Neural progenitor cell (in vitro differentiated cells): Measurements from ENCODE around the gene MOCOS. TPM values are rescaled to one million over a fixed set of nuclear protein-coding genes. Genes with fewer than 3 reads are reported as not detected.
A peak's percentile ranks its signal among the peaks of the same experiment; 100 is the strongest.

Source experiments
- DNase-seq: peaks from one replicate; pipeline ENCODE4 v3.0.0-alpha.2; 2016; ENCODE audit warnings: low spot score
- H2AFZ ChIP-seq: fragments of 200-600 bp; sonication (generic); replicated peaks from 2 replicates; pipeline ENCODE4 v1.6.1; 2016; ENCODE audit warnings: antibody characterized with exemption
- H3F3A ChIP-seq: fragments of 200-600 bp; sonication (generic); 2 replicates; pipeline ENCODE4 v1.6.1; 2016; ENCODE audit warnings: antibody characterized with exemption, low read depth
- H3K27ac ChIP-seq: fragments of 200-600 bp; sonication (generic); 2 replicates; pipeline ENCODE4 v1.5.1; 2016; ENCODE audit warnings: mild to moderate bottlenecking
- H3K27me3 ChIP-seq: fragments of 200-600 bp; sonication (generic); 2 replicates; pipeline ENCODE4 v1.6.1; 2016; ENCODE audit warnings: mild to moderate bottlenecking, moderate library complexity
- H3K36me3 ChIP-seq: fragments of 200-600 bp; sonication (generic); 2 replicates; pipeline ENCODE4 v1.5.1; 2016
- H3K4me1 ChIP-seq: fragments of 200-600 bp; sonication (generic); 2 replicates; pipeline ENCODE4 v1.6.1; 2016; ENCODE audit warnings: mixed run types
- H3K4me2 ChIP-seq: fragments of 200-600 bp; sonication (generic); 2 replicates; pipeline ENCODE4 v1.6.1; 2016
- H3K4me3 ChIP-seq: fragments of 200-600 bp; sonication (generic); 2 replicates; pipeline ENCODE4 v1.5.1; 2016
- H3K79me2 ChIP-seq: fragments of 200-600 bp; sonication (generic); 2 replicates; pipeline ENCODE4 v1.6.1; 2016; ENCODE audit warnings: low read depth
- H3K9ac ChIP-seq: fragments of 200-600 bp; sonication (generic); 2 replicates; pipeline ENCODE4 v1.6.1; 2016
- H3K9me3 ChIP-seq: fragments of 200-600 bp; sonication (generic); 2 replicates; pipeline ENCODE4 v1.5.1; 2016; ENCODE audit warnings: low read depth
- H4K20me1 ChIP-seq: fragments of 200-600 bp; sonication (generic); 2 replicates; pipeline ENCODE4 v1.6.1; 2016; ENCODE audit warnings: low read depth
- H3K27ac Mint-ChIP-seq: 3 replicates; pipeline ENCODE4 v1.8.0; 2021; ENCODE audit warnings: mixed read lengths
- H3K27me3 Mint-ChIP-seq: 2 replicates; pipeline ENCODE4 v1.8.0; 2022; ENCODE audit warnings: low read depth, mild to moderate bottlenecking, inconsistent platforms, moderate library complexity, mixed read lengths; ENCODE audit not compliant: insufficient read depth
- H3K36me3 Mint-ChIP-seq: 3 replicates; pipeline ENCODE4 v1.8.0; 2021; ENCODE audit warnings: mixed read lengths
- H3K4me1 Mint-ChIP-seq: 3 replicates; pipeline ENCODE4 v1.8.0; 2021; ENCODE audit warnings: mixed read lengths
- H3K4me3 Mint-ChIP-seq: 3 replicates; pipeline ENCODE4 v1.8.0; 2021; ENCODE audit warnings: mild to moderate bottlenecking, moderate library complexity, mixed read lengths
- H3K9me3 Mint-ChIP-seq: 3 replicates; pipeline ENCODE4 v1.8.0; 2020; ENCODE audit warnings: mixed read lengths
- CTCF ChIP-seq: fragments of 200-600 bp; sonication (generic); IDR thresholded peaks from 2 replicates; pipeline ENCODE4 v1.5.1; 2017; ENCODE audit warnings: antibody characterized with exemption, mild to moderate bottlenecking
- EZH2 ChIP-seq: fragments of 200-600 bp; sonication (generic); IDR thresholded peaks from 2 replicates; pipeline ENCODE4 v1.6.1; 2017; ENCODE audit warnings: antibody characterized with exemption, mild to moderate bottlenecking, moderate library complexity
- EZH2phosphoT487 ChIP-seq: fragments of 200-600 bp; sonication (generic); IDR thresholded peaks from 2 replicates; pipeline ENCODE4 v1.6.1; 2017; ENCODE audit warnings: antibody characterized with exemption
- total RNA-seq: library from RNA; depleted of rRNA; stranded (reverse); fragments of >200 nt; gene quantifications from 2 replicates; pipeline ENCODE4 v1.2.3, GENCODE V29; 2015; ENCODE audit warnings: low replicate concordance

MOCOS gene
- total RNA-seq, 1 donor from 2014 or later = 0.36 TPM

- no peak overlapping the region for H3K4me3 Mint-ChIP-seq
- Histone ChIP-seq H2AFZ (no peak overlapping the region), H3F3A (peaks cover 4% of the 10 kb centered on the region), H3K9me3 (peaks cover 4% of the 10 kb centered on the region), H3K4me1 (peaks cover 4% of the 10 kb centered on the region), H3K4me2 (no peak overlapping the region), H3K9ac (no peak overlapping the region), H3K36me3 (peaks cover under 1% of the 10 kb centered on the region), H3K27me3 (peaks cover 29% of the 10 kb centered on the region), H3K4me3 (no peak overlapping the region), H4K20me1 (peaks cover 4% of the 10 kb centered on the region), H3K27ac (no peak overlapping the region), H3K79me2 (peaks cover 15% of the 10 kb centered on the region)
- H3K27me3 Mint-ChIP-seq = peaks cover 2% of the 10 kb centered on the region
- peaks cover 1% of the 10 kb centered on the region for H3K36me3 Mint-ChIP-seq
- H3K27ac Mint-ChIP-seq = no peak overlapping the region
- peaks cover 4% of the 10 kb centered on the region for H3K4me1 Mint-ChIP-seq
- TF ChIP-seq EZH2 (no peak), CTCF (no peak), EZH2phosphoT487 (no peak)
- DNase-seq = no peak
- H3K9me3 Mint-ChIP-seq = peaks cover 8% of the 10 kb centered on the region
Measured at GRCh38 chr18:36294031-36294430, 106.7 kb downstream of the MOCOS start.

GRCh38 chr18:36295214-36295613 is 107.9 kb downstream of the MOCOS start:
- H3F3A ChIP-seq = peaks cover 4% of the 10 kb centered on the region
- H3K4me3 ChIP-seq = no peak overlapping the region
- H3K4me1 ChIP-seq = peaks cover 15% of the 10 kb centered on the region
- Mint-ChIP-seq H3K27me3 (peaks cover 2% of the 10 kb centered on the region), H3K9me3 (peaks cover 2% of the 10 kb centered on the region), H3K27ac (no peak overlapping the region), H3K4me1 (peaks cover 5% of the 10 kb centered on the region), H3K36me3 (peaks cover 3% of the 10 kb centered on the region), H3K4me3 (no peak overlapping the region)
- H3K9ac ChIP-seq = no peak overlapping the region
- no peak overlapping the region for H3K27ac ChIP-seq
- peaks cover 29% of the 10 kb centered on the region for H3K27me3 ChIP-seq
- TF ChIP-seq EZH2phosphoT487 (no peak), EZH2 (no peak), CTCF (no peak)
- H4K20me1 ChIP-seq = peaks cover 16% of the 10 kb centered on the region
- no peak overlapping the region for H2AFZ ChIP-seq
- peaks cover 26% of the 10 kb centered on the region for H3K79me2 ChIP-seq
- DNase-seq = no peak
- no peak overlapping the region for H3K4me2 ChIP-seq
- H3K9me3 ChIP-seq = no peaks in the 10 kb centered on the region
- no peaks in the 10 kb centered on the region for H3K36me3 ChIP-seq

GRCh38 chr18:36295880-36296301 is 108.6 kb downstream of the MOCOS start:
- peaks cover 3% of the 10 kb centered on the region for H3K36me3 Mint-ChIP-seq
- Histone ChIP-seq H3K4me1 (peaks cover 15% of the 10 kb centered on the region), H3K9ac (no peak overlapping the region), H3F3A (peaks cover 4% of the 10 kb centered on the region), H3K4me3 (peak overlapping the region; percentile 19), H3K27ac (no peak overlapping the region), H4K20me1 (peaks cover 23% of the 10 kb centered on the region), H3K4me2 (peak overlapping the region; percentile 25), H3K27me3 (peaks cover 29% of the 10 kb centered on the region), H3K79me2 (peaks cover 33% of the 10 kb centered on the region), H3K9me3 (no peaks in the 10 kb centered on the region), H2AFZ (no peak overlapping the region), H3K36me3 (no peaks in the 10 kb centered on the region)
- no peak overlapping the region for H3K4me3 Mint-ChIP-seq
- H3K27me3 Mint-ChIP-seq = peaks cover 2% of the 10 kb centered on the region
- H3K9me3 Mint-ChIP-seq = peaks cover 2% of the 10 kb centered on the region
- no peak overlapping the region for H3K27ac Mint-ChIP-seq
- DNase-seq = no peak
- TF ChIP-seq EZH2phosphoT487 = no peak
- TF ChIP-seq CTCF = no peak
- TF ChIP-seq EZH2 = no peak
- H3K4me1 Mint-ChIP-seq = peaks cover 5% of the 10 kb centered on the region
